MM.1S (cell line): ENCODE results near the gene NTPCR.

Source experiments
- EZH2 ChIP-seq: fragments of 300-600 bp; sonication (generic); optimal IDR thresholded peaks from 2 replicates; pipeline ENCODE3; 2017; ENCODE audit warnings: low read depth, mild to moderate bottlenecking, antibody characterized with exemption, low read length, mixed read lengths
- TF ChIP-seq, protein P1 (sequence below): fragments of 300-600 bp; sonication (generic); IDR thresholded peaks from 2 replicates; pipeline ENCODE4 v1.5.1; 2016; ENCODE audit warnings: antibody characterized with exemption, low read length, mixed read lengths

DNA sequence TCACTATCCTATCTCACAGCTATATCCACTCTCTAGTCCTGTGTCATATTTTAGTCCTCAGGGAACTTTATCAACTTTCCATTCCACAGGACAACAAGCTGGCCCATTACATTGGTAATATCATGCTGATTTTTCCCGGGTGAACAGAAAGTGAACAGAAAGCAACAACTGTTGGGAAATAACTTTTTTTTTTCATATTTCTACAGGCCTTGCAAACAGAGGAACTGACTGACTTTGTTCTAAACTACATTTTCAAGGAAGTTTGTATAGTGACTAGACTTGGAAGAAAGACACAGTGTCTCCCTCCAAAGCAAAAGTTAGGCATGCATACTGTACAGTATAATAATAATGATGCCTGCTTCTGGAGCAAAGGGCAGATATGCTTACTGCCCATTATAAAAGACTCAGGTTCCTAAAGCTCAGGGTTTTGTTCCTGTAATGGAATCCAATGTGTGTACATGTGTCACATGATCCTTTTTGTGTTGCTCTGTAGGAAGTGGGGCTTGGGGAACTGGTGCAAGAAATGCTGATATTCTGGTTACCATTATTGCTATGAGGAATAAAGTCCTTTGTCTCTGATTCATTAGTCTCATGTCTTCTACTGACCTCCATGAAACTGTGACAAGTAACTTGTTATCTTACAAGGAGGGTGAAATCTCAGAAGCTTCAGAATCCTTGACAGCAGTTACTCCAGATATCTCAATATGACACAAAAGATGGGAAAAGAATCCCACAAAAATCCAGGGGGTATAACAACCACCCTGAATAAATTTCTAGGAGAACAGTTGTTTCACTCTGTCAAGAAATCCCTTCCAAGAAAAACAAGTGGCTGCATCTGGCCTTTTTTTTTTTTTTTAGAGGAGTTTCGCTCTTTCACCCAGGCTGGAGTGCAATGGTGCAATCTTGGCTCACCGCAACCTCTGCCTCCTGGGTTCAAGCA, 17.7 kb upstream of the NTPCR start:
- TF ChIP-seq, protein P1, sequence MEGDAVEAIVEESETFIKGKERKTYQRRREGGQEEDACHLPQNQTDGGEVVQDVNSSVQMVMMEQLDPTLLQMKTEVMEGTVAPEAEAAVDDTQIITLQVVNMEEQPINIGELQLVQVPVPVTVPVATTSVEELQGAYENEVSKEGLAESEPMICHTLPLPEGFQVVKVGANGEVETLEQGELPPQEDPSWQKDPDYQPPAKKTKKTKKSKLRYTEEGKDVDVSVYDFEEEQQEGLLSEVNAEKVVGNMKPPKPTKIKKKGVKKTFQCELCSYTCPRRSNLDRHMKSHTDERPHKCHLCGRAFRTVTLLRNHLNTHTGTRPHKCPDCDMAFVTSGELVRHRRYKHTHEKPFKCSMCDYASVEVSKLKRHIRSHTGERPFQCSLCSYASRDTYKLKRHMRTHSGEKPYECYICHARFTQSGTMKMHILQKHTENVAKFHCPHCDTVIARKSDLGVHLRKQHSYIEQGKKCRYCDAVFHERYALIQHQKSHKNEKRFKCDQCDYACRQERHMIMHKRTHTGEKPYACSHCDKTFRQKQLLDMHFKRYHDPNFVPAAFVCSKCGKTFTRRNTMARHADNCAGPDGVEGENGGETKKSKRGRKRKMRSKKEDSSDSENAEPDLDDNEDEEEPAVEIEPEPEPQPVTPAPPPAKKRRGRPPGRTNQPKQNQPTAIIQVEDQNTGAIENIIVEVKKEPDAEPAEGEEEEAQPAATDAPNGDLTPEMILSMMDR, result no peak
- no peak for TF ChIP-seq EZH2
